Endothelial cell of umbilical vein (primary cell): ENCODE measurements around the gene ID1. TPM values are rescaled to one million over a fixed set of nuclear protein-coding genes. Genes with fewer than 3 reads are reported as not detected.

Experiments used
- BruUV-seq: library from RNA; stranded (reverse); fragments of 400-500 nt; replicated peaks from 2 replicates; lab custom pipeline; 2021; lab: Mats Ljungman, UMichigan
- CTCF ChIA-PET: fragments of 300-600, 350-600 bp; sonication (Branson Sonifier 250); formaldehyde crosslinking; loops from one replicate; lab custom pipeline; 2021; ENCODE audit warnings: antibody characterized with exemption, inconsistent platforms; lab: Charles Lee
- POLR2A ChIA-PET: fragments of 300-600, 350-600 bp; sonication (Branson Sonifier 250); formaldehyde crosslinking; loops from one replicate; lab custom pipeline; 2021; ENCODE audit warnings: antibody characterized with exemption, inconsistent platforms; lab: Charles Lee
- DNase-seq: peaks from one replicate; pipeline ENCODE4 v3.0.0-alpha.2; 2011; ENCODE audit warnings: low read depth, low spot score
- FAIRE-seq: peaks from 2 replicates; lab custom pipeline; 2011; peaks lifted over from hg19 to GRCh38; lab: Jason Lieb, UNC
- H2AFZ ChIP-seq: 2 replicates; pipeline ENCODE4 v1.6.0; 2012; ENCODE audit warnings: low read depth, low read length, control low read depth, inconsistent platforms
- H3K27ac ChIP-seq: 2 replicates; pipeline ENCODE4 v1.5.1; 2011; ENCODE audit warnings: low read depth, mild to moderate bottlenecking, control low read depth, low read length, moderate library complexity; ENCODE audit not compliant: insufficient read depth
- H3K27me3 ChIP-seq, 2 experiments: 2 replicates each; pipeline versions ENCODE4 v1.6.0 to v1.6.1; 2011; ENCODE audit warnings: low read length in 2 of 2, mixed read lengths in 1 of 2; ENCODE audit not compliant: control insufficient read depth in 2 of 2, insufficient read depth in 2 of 2
- H3K36me3 ChIP-seq, 2 experiments: 2 replicates in 1 of 2; 3 replicates in 1 of 2; pipeline ENCODE4 v1.5.1; 2011; ENCODE audit warnings: low read length in 2 of 2, mild to moderate bottlenecking in 1 of 2, moderate library complexity in 1 of 2; ENCODE audit not compliant: control insufficient read depth in 2 of 2, insufficient read depth in 2 of 2; ENCODE audit errors: extremely low read depth in 1 of 2
- H3K4me1 ChIP-seq: 3 replicates; pipeline ENCODE4 v1.5.1; 2011; ENCODE audit warnings: mild to moderate bottlenecking, low read length; ENCODE audit not compliant: control insufficient read depth, insufficient read depth; ENCODE audit errors: extremely low read depth
- H3K4me2 ChIP-seq: 2 replicates; pipeline ENCODE4 v1.6.1; 2011; ENCODE audit warnings: low read length, control low read depth, mixed read lengths; ENCODE audit not compliant: insufficient read depth
- H3K4me3 ChIP-seq, 3 experiments: fragments of 200-600 bp in 1 of 3; sonication (generic), shearing (Covaris generic) in 1 of 3; replicated peaks in 1 of 3; 2 replicates each; pipeline ENCODE4 v1.5.1; 2011 to 2016; ENCODE audit warnings: control low read depth in 3 of 3, low read length in 3 of 3, mild to moderate bottlenecking in 2 of 3, inconsistent platforms in 1 of 3, low read depth in 1 of 3, moderate library complexity in 1 of 3; ENCODE audit not compliant: insufficient read depth in 1 of 3
- H3K79me2 ChIP-seq: 2 replicates; pipeline ENCODE4 v1.6.0; 2012; ENCODE audit warnings: low read length, inconsistent platforms; ENCODE audit not compliant: control insufficient read depth, insufficient read depth
- H3K9ac ChIP-seq: replicated peaks from 2 replicates; pipeline ENCODE3; 2011; ENCODE audit warnings: low read length, control low read depth; ENCODE audit not compliant: insufficient read depth; ENCODE audit errors: extremely low read depth
- H3K9me1 ChIP-seq: replicated peaks from 3 replicates; pipeline ENCODE4 v1.6.0; 2011; ENCODE audit warnings: mild to moderate bottlenecking, low read length; ENCODE audit not compliant: control insufficient read depth, insufficient read depth; ENCODE audit errors: extremely low read depth
- H3K9me3 ChIP-seq: replicated peaks from 2 replicates; pipeline ENCODE4 v1.5.1; 2012; ENCODE audit warnings: low read length, inconsistent platforms; ENCODE audit not compliant: control insufficient read depth, insufficient read depth
- H4K20me1 ChIP-seq: replicated peaks from 2 replicates; pipeline ENCODE3; 2011; ENCODE audit warnings: mild to moderate bottlenecking, low read length; ENCODE audit not compliant: control insufficient read depth, insufficient read depth; ENCODE audit errors: extremely low read depth
- CTCF ChIP-seq, 2 donors: IDR thresholded peaks; 1 replicate in 1 of 2; 2 replicates in 1 of 2; pipeline ENCODE4 v1.5.1; 2011; ENCODE audit warnings: low read length in 2 of 2, mild to moderate bottlenecking in 2 of 2, moderate library complexity in 2 of 2, control low read depth in 1 of 2, inconsistent platforms in 1 of 2, low read depth in 1 of 2; ENCODE audit not compliant: insufficient read depth in 1 of 2; ENCODE audit errors: extremely low read depth in 1 of 2
- EZH2 ChIP-seq: IDR thresholded peaks from 2 replicates; pipeline ENCODE4 v1.6.1; 2012; ENCODE audit warnings: borderline replicate concordance, low read depth, mild to moderate bottlenecking, moderate library complexity, low read length, inconsistent platforms; ENCODE audit not compliant: severe bottlenecking
- FOS ChIP-seq: IDR thresholded peaks from 2 replicates; pipeline ENCODE4 v1.6.1; 2011; ENCODE audit warnings: mild to moderate bottlenecking, low read length, moderate library complexity, borderline replicate concordance; ENCODE audit not compliant: insufficient read depth
- GATA2 ChIP-seq: IDR thresholded peaks from 2 replicates; pipeline ENCODE4 v1.7.0; 2011; ENCODE audit warnings: low read depth, mild to moderate bottlenecking, moderate library complexity, mixed read lengths, low read length; ENCODE audit not compliant: insufficient read length, insufficient read depth
- JUN ChIP-seq: IDR thresholded peaks from 2 replicates; pipeline ENCODE4 v1.6.1; 2011; ENCODE audit warnings: borderline replicate concordance, low read depth; ENCODE audit not compliant: insufficient read length, insufficient read depth
- MYC ChIP-seq: IDR thresholded peaks from one replicate; pipeline ENCODE4 v1.6.1; 2011; ENCODE audit warnings: mild to moderate bottlenecking, low read depth, low read length
- POLR2A ChIP-seq: IDR thresholded peaks from 2 replicates; pipeline ENCODE4 v1.6.1; 2012; ENCODE audit warnings: low read depth, mild to moderate bottlenecking, control low read depth, low read length
- POLR2AphosphoS5 ChIP-seq: IDR thresholded peaks from 2 replicates; pipeline ENCODE4 v1.6.1; 2012; ENCODE audit warnings: low read depth, mild to moderate bottlenecking, control low read depth, low read length, moderate library complexity; ENCODE audit not compliant: insufficient read depth
- dilution Hi-C: fragments of 300-500 bp; cut with MboI; formaldehyde crosslinking; loops from one replicate; pipeline ENCODE4 v1.15.0; 2019; ENCODE audit warnings: low sequenced_read_pairs; ENCODE audit not compliant: extremely low pct_ligation_motif_present
- intact Hi-C: fragments of 100-400 bp; cut with micrococcal nuclease; formaldehyde crosslinking; loops from one replicate; pipeline ENCODE4 v1.10.0; 2022
- polyA plus RNA-seq, 4 experiments: library from polyadenylated mRNA; depleted of rRNA in 3 of 4; stranded (reverse) in 3 of 4; unstranded in 1 of 4; fragments of >200 nt; gene quantifications; 2 replicates each; pipeline versions ENCODE4 v1.2.1 to v1.2.3, GENCODE V29; 2011 to 2012; ENCODE audit warnings: missing spikeins in 1 of 4
- total RNA-seq: library from RNA; stranded (reverse); gene quantifications from 2 replicates; pipeline ENCODE4 v1.2.3, GENCODE V29; 2021
- TF ChIP-seq, protein P1 (sequence below): IDR thresholded peaks from 2 replicates; pipeline ENCODE4 v1.6.1; 2011; ENCODE audit not compliant: insufficient read depth, insufficient read length

The ID1 gene
- total and polyA plus RNA-seq, 2 donors (not counting 3 experiments of a cell fraction or from before 2014, with no cell fraction given): 78.9 to 152 TPM

GRCh38 chr20:31562241-31562640, 42.8 kb upstream of the ID1 start:
- Histone ChIP-seq H3K79me2 (no peaks in the 10 kb centered on the region), H3K9me1 (no peaks in the 10 kb centered on the region), H3K27ac (peak overlapping the region; percentile 100), H4K20me1 (no peaks in the 10 kb centered on the region), H3K27me3 (no peaks in the 10 kb centered on the region), H3K9ac (no peak overlapping the region), H3K4me1 (peaks cover 38% of the 10 kb centered on the region), H2AFZ (no peak overlapping the region), H3K36me3 (peaks cover 11 to 19% of the 10 kb centered on the region in 2 experiments), H3K4me3 (no peak overlapping the region), H3K9me3 (no peaks in the 10 kb centered on the region), H3K4me2 (no peak overlapping the region)
- DNase-seq: no peak
- BruUV-seq: no TSS peak
- ChIA-PET CTCF (interaction anchor here (0.6 to 30.9 kb wide), 28 partner anchors 8 to 161 kb away, joined by 3 to 1817 read pairs (median 5); partner anchors contain the start of genes BCL2L1 and ID1), POLR2A (interaction anchor here (1.0 to 1.8 kb wide), 4 partner anchors 11 to 50 kb away, joined by 4 to 14 read pairs (median 6); partner anchors contain the start of gene ID1)
- FAIRE-seq: no peak
- intact Hi-C loops: no loop called here
- TF ChIP-seq, protein P1, sequence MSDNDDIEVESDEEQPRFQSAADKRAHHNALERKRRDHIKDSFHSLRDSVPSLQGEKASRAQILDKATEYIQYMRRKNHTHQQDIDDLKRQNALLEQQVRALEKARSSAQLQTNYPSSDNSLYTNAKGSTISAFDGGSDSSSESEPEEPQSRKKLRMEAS: no peak
- TF ChIP-seq POLR2A: no peak
- no peak for TF ChIP-seq MYC
- TF ChIP-seq EZH2: no peak
- TF ChIP-seq CTCF (IDR thresholded peaks at IDR 0.05; ENCODE audit: extremely low read depth in 1 of 2, insufficient read depth in 1 of 2, low read depth in 1 of 2, low read length in 2 of 2): no peak
- TF ChIP-seq POLR2AphosphoS5: no peak
- no peak for TF ChIP-seq FOS
- no peak for TF ChIP-seq GATA2
- TF ChIP-seq JUN: no peak
- dilution Hi-C loops: no loop called here
